HG03103 (cell line): ENCODE results near the gene PEAR1.

Source experiments
- ATAC-seq: cut with Tn5 transposase; IDR thresholded peaks from one replicate; pipeline ENCODE4 v1.9.1; 2021; ENCODE audit warnings: low read depth; ENCODE audit not compliant: unreplicated experiment

PEAR1 gene

DNA sequence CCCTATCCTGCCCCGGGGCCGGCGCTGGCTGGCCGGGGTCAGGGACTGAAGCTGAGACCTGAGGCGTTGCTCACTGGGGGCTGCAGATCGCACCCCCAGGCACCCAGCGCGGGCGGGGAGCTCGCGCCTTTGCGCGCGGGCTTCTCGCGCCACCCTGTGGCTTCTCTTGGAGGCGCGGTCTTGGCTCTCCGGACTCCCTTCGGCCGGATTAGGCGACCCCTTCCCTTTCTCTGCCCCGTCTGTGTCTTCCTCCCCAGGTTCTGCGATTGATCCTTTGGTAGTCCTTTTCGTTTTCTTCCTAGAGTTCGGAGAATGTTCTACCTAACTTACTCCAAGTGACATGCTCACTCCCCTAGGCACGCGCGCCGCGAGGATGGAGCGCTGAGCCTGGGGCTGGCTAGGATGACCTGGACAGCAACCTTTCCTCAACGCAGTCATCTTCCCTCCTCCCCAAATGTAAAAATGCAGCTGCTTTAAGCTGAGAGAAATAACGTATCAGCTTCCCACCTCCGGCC lies 33.3 kb upstream of the PEAR1 start:
- no peak for ATAC-seq

DNA sequence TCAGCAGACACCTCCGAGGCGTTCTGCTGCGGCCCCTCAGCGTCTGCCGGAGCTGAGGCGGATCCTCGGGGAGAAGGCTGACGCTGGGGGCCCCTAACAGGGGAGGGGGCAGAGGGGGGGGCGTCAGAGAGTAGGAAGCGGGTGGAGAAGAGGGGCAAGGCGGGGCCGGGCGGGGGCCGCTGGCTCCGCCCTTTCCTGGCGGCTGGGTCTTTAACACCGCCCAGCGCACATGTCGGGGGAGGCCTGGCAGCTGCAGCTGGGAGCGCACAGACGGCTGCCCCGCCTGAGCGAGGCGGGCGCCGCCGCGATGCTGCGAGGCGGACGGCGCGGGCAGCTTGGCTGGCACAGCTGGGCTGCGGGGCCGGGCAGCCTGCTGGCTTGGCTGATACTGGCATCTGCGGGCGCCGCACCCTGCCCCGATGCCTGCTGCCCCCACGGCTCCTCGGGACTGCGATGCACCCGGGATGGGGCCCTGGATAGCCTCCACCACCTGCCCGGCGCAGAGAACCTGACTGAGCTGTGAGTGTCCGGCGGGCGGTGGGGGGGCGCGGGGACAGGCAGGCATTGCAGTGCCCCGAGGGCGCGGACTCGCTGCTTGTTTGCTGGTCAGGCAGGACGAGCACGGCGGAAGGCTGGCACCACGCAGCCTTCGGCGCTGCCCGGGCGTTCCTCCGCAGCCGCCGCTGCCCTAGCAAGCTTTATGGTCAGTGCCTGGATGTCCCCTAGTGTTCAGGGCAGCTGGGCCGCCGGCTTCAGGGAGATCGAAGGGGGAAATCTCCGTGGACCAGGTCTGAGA lies 32.7 kb upstream of the PEAR1 start, which contains the start of gene NTRK1:
TSS of gene NTRK1 (plus strand) at position 238 of the 796 bp plus-strand sequence. CDS start at position 308, 70 bp downstream.
- ATAC-seq: no peak

DNA sequence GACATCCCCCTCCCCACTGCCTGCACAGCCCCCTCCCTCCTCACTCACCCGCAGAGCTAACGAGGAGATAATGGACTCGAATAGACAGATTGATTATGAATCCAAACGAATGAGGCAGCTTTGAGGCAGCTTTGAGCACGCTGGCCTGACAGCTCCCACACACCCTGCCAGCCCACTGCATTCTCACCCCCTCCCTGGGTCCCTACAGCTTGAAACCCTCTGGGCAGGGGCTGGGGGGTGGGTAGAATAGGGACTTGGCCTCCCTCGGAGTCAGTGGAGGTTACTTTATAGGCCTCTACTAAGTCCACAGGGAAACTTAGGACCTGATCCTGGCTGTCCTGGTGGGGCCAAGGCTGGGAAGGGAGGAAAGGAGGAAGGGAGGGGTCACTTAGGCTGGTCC lies 30.9 kb upstream of the PEAR1 start:
- ATAC-seq: no peak

DNA sequence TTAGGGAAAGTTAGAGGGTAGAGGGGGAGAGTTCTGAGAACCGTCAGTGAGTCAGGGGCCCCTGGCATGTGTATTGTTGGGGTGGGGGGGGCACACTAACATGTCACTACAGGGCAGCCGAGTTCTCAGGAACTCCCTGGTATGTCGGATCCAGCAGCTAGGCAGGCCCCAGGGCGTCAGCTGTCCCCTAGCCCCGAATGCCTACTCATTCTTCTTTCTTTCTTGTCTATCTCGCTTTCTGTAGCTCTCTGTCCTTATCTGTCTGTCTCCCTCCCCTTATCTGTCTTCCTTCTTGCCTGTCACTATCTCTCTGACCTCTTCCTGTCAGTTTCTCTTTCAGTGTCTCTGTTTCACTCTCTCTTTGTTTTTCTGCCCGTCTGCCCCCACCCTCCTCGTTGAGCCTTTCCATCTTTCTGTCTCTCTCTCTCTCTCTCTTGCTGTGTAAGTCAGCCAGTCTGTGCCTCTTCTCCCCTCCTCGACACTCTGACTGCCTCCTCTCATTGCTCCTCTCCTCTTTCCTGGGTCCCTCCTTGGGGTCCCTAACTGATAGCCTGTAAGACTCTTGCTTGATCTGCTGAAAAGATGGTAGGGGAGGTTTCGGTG lies 30.4 kb upstream of the PEAR1 start:
- no peak for ATAC-seq

DNA sequence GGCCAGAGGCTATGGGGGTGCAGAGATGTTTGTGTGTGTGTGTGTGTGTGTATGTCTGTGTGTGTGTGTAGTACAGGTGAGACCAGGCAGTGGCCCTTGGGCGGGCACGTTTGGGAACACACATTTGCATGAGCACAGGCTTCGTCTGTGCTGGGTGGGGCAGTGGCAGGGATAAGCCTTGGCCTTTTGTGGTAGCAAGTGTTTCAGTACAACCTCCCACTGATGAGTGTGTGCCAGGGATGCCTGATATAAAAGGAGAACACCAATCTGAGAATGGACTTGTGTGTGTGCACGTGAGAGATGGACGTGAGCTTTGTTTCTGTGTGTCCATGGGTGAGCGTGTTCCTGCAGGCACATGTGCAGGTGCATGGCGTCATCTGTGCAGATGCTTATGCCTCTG lies 29.9 kb upstream of the PEAR1 start:
- ATAC-seq: no peak

DNA sequence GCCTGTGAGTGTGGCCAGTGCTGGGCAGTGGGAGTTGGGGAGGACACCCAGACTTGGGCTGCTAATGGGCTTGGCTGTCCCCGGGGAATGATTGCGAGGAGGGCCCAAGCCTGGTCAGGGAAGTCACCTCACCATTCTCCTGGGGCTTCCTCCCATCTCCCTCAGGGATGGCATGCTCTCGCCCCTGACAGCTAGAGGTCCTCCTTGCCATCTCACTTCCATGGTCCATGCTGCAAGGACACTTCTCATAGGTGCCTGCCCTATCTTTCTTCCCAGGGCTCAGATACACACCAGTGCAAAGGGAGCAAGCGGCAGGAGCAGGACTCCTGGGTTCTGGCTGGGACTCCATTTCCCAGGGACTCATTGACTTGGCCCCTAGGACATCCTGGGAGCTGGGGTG lies 28.7 kb upstream of the PEAR1 start:
- no peak for ATAC-seq

DNA sequence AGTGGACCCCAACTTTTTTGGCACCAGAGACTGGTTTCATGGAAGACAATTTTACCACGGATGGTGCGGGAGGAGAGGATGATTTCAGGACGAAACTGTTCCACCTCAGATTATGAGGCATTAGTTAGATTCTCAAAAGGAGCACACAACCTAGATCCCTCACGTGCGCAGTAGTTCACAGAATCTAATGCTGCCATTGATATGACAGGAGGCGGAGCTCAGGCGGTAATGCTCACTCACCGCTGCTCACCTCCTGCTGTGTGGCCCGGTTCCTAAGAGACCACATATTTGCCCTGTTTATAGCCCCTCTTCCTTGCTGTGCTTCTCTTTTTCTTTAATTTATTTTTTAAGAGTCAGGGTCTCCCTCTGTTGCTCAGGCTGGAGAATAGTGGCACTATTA lies 28.3 kb upstream of the PEAR1 start:
- no peak for ATAC-seq

DNA sequence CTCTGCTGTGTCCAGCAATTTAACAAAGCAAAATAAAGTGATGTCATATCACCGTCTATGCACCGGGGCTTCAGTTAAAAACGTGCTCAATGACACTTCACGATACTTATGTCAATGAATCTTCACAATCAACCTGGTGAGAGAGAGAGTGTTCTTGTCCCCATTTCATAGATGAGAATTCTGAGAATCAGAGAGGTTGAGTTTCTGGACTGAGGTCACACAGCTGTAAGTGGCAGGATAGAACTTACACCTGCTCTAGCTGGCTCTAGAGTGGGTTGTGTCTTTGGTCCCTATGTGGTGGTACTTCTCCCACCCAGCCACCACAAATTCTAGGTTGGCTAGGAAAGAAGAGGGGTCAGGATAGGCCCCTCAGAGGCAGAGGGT lies 27.7 kb upstream of the PEAR1 start:
- ATAC-seq: no peak

DNA sequence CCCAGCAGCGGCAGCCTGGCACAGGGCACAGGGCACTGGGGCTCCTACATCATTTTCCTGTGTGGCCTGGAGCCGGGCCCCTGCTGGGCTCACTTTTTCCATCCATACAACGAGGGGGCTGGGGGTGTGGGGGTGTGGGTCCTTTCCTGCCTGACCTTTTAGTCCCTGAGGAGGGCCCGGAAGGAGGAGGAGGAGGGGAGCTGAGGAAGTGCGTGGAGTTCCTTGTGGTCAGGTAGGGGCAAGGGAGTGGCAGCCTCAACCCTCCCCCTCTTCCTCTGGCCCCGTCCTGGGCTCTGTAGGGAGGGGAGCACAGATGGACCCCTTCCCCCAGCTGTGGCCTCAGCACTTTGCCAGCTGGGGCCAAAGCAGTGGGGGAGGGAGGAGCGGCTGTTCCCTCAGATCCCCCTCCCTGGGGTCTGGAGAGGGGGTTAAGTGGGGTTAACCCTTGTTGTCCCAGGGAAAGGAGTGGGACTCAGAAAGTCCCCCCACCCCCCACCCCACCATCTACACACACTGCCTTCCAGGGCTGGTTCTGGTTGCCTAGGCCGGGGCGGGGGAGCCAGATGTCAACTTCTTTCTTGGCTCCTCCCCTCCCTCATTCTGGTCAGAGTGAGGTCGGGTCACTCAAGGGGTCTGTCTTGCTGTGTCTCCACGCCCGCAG lies 27.1 kb upstream of the PEAR1 start:
- ATAC-seq: no peak

DNA sequence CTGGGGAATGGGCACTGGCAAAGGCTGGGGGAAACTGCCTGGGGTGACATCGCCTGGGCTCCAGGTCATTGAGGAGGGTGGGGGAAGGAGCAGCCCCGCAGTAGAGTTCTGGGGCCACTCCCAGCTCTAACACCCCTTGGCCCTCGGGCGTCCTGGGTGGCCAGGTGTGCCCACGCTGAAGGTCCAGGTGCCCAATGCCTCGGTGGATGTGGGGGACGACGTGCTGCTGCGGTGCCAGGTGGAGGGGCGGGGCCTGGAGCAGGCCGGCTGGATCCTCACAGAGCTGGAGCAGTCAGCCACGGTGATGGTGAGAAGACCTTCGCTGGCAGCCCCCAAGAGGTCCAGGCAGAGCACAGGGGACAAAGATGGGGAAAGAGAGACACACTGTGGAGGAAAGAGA lies 25.2 kb upstream of the PEAR1 start:
- no peak for ATAC-seq

DNA sequence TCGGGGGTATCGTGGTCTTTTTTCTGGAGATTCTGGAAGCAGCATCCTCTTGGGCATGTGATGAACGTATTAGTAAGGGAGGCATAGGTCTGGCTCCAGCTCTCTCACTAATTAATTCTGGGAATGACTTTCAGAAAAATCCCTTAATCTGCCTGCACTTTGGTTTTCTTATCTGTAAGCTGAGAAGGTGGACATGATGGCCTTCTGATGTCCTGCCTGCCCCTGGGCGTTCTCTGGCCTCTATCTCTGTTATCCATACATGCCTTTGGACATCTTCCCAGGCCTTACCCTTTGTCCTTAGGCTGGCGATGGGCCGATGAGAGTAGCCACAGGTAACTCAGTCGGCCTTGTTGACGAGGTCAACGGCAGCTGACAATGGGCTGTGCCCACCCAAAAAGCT lies 24.1 kb upstream of the PEAR1 start:
- no peak for ATAC-seq

DNA sequence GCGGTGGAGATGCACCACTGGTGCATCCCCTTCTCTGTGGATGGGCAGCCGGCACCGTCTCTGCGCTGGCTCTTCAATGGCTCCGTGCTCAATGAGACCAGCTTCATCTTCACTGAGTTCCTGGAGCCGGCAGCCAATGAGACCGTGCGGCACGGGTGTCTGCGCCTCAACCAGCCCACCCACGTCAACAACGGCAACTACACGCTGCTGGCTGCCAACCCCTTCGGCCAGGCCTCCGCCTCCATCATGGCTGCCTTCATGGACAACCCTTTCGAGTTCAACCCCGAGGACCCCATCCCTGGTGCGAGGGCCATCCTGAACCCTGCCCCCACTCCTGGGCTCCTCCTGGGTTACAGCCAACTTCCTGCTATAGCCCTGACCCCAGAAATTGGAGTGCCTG lies 19.9 kb upstream of the PEAR1 start:
- no peak for ATAC-seq

DNA sequence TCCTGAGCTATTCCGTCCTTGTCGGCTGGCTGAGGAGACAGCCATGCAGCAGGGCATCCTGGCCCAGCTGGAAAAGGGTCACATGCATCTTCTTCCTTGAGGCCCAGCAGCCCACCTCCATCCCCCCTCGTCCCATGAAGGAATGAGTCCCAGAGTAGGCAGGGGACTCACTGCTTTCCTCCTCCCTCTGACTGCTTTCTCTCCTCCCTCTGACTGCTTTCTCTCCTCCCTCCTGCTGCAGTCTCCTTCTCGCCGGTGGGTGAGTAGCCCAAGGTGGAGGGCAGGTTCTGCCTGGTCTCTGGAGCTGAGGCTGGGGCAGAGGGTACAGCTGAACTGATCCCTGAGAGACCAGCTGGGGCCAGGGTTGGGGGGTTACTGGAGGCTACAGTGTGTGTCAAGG lies 19.4 kb upstream of the PEAR1 start:
- no peak for ATAC-seq

DNA sequence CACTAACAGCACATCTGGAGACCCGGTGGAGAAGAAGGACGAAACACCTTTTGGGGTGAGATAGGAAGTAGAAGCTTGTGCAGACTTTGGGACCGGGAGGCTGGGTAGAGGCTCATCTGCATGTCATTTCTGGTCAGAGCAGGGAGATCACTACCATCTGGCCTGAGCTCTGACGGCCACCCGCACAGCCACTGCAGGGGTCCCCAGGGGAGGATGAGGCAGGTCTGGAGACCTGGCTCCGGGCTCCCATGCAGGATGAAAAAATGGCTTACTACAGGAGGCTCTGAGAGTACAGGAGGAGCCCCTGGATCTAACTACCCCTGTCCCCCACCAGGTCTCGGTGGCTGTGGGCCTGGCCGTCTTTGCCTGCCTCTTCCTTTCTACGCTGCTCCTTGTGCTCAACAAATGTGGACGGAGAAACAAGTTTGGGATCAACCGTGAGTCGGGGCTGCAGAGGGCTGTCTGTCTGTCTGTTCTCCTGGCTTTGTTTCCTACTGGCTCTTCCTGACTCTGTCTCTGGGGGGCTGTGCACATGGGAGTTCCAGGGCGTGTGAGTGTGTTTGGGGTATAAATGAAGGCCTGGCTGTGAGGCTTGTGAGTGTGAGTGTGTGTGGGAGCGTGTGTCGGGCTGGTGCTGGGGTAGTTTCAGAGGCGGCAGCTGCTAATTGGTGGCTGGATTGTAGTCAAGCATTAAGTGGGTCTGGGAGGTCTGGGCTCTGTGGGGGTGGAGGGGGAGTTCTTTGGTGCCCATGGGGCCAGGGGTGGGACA lies 18.8 kb upstream of the PEAR1 start:
- no peak for ATAC-seq

DNA sequence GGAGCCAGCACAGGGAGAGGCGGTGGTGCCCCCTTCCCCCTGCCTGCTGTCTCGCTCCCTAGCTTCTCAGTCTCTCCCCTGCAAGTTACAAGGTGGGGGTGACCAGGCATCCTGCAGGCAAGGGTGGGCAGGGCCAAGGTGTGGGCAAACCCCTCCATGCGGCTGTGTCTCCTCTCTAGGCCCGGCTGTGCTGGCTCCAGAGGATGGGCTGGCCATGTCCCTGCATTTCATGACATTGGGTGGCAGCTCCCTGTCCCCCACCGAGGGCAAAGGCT lies 18.2 kb upstream of the PEAR1 start:
- no peak for ATAC-seq

DNA sequence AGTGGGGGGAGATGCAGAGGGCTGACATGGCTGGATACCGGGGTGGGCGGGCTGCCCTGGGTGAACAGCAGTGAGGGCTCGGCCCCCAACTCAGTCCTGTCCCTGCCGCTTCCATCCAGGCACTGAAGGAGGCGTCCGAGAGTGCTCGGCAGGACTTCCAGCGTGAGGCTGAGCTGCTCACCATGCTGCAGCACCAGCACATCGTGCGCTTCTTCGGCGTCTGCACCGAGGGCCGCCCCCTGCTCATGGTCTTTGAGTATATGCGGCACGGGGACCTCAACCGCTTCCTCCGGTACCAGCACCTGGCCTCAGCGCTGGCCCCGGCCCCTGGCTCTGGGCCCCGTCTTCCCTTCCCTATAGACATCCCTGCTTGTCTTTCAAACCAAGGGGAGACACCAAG lies 17.2 kb upstream of the PEAR1 start:
- ATAC-seq: no peak

DNA sequence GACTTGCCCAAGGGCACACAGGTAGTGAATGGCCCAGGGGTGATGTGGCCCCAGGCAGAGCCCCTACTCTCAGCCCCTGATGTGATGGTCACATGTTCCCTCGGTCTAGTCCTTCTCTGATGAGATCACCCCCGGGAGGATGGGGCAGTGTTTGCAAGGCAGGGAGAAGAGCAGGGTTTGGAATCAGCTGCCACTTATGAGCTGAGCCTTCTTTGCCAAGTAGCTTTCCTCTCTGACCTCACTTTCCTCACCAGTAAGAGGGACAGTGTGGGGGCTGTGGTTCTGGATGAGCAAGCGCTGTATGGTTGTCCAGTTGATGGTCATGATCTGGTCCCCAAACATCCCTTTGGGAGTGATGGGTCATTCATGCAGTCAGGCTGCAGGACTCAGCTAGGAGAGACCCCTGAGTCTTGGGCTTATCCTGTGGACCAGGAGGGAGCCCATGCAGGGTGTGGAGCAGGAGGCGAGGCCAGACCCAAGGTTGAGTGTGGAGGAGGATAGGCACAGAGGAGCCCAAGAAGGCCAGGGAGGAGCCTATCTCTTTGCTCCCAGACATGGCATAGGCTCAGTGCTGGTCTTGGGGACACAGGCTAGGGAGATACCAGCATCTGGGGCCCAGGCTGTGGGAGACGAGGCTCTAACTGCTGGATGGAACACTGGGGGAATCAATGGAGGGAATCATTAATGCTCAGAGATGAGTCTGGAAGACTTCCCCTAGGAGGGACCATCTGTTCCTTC lies 15.9 kb upstream of the PEAR1 start:
- no peak for ATAC-seq

DNA sequence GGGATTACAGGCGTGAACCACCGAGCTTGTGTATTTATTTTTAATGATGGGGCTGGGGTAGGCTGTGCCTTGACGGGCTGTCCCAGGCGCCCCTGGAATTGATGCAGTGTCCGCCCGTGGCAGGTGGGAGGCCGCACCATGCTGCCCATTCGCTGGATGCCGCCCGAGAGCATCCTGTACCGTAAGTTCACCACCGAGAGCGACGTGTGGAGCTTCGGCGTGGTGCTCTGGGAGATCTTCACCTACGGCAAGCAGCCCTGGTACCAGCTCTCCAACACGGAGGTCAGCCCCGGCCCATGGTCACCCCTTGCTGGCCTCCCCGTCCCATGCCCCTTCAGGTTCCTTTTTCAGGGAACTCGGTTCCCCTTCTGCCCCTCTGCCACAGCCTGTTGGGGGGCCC lies 13.6 kb upstream of the PEAR1 start:
- no peak for ATAC-seq

DNA sequence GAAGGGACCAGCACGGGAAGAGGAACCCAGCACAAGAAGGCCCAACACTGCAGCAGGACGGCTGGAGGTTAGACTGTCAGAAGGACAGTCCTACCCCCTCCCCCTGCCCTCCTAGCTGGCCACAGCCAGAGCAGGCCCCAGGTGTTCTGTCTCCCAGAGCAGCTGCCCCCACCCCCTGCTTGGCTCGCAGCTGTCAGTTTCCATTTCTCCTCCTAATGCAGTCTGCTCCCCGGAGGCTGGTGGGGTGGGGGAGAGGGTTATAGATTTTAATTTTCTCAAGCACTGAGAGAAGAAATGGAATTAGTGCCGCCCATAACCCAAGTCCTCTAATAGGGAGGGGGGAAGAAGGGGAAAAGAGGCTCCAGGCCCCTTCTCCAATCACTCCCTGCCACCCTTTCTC lies 13.0 kb upstream of the PEAR1 start:
- ATAC-seq: no peak

DNA sequence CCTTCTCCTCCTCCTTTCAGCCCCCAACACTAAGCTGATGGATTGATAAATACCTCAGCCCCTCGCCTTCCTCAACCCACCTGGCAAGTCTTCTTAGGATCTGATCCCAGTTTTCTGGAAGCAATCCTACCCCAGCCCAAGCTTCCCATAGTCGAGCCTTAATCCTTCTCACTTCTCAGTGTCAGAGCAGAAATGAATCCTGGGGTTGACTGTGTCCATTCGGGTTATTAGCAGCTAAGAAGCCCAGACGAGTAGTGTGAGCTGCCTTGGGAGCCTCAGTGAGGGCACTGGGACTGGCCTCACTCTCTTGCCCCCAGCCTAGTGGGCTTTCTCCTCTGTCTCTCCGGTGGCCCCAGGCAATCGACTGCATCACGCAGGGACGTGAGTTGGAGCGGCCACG lies 12.4 kb upstream of the PEAR1 start:
- no peak for ATAC-seq

DNA sequence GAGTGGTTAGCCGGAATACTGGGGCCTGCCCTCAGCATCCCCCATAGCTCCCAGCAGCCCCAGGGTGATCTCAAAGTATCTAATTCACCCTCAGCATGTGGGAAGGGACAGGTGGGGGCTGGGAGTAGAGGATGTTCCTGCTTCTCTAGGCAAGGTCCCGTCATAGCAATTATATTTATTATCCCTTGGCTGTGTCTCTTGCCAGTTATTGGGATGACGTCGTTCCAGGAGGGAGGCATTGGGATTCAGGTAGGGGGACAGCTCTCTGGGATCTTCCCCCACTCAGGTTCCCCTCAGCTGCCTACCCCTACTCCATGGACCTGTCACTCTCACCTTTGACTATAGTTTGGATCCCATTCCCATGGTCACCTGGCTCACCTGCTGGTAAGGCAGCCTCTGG lies 11.9 kb upstream of the PEAR1 start:
- ATAC-seq: no peak
